HG02970 (cell line): ENCODE measurements around the gene SORBS1.

ENCODE experiments used
- ATAC-seq: cut with Tn5 transposase; IDR thresholded peaks from one replicate; pipeline ENCODE4 v1.9.1; 2021; ENCODE audit warnings: mild to moderate bottlenecking, moderate library complexity, moderate number of reproducible peaks; ENCODE audit not compliant: unreplicated experiment, low FRiP score

SORBS1 gene

GRCh38 chr10:95280637-95281036 is 280.5 kb downstream of the SORBS1 start:
- no peak for ATAC-seq

DNA sequence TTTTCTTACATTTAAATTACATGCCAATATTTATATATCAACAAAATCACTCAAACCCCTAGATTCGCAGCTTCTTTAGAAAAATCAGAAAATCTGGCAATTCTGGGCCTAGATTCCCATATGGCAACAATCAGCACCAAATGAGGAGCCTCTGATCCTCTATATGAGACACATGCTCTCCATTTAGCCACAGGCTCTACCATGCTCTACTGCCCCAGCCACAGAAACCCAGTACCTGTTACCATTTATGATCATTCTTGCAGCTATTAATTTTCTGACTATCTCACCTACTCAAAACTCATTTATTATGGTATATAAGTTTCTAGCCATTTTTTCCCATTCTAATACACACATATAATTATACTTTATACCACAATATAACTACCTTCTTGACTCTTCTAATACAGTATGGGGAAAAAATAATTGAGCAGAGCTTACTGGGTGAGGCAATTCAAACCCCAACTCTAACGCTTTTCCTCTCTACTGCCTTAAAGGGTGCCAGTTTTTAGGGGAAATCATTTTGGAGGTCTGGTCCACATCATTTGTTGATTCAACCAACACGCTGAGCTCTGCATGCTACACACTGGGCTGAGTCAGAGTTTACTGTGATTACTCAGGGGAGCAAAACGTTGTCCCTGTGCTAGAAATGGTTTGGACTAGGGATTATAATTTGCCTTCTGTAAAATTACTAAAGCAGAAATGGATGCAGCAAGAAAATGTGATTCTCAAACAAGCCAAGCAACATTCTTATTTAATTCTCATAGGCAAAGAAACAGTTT is 281.9 kb downstream of the SORBS1 start:
- ATAC-seq: no peak

DNA sequence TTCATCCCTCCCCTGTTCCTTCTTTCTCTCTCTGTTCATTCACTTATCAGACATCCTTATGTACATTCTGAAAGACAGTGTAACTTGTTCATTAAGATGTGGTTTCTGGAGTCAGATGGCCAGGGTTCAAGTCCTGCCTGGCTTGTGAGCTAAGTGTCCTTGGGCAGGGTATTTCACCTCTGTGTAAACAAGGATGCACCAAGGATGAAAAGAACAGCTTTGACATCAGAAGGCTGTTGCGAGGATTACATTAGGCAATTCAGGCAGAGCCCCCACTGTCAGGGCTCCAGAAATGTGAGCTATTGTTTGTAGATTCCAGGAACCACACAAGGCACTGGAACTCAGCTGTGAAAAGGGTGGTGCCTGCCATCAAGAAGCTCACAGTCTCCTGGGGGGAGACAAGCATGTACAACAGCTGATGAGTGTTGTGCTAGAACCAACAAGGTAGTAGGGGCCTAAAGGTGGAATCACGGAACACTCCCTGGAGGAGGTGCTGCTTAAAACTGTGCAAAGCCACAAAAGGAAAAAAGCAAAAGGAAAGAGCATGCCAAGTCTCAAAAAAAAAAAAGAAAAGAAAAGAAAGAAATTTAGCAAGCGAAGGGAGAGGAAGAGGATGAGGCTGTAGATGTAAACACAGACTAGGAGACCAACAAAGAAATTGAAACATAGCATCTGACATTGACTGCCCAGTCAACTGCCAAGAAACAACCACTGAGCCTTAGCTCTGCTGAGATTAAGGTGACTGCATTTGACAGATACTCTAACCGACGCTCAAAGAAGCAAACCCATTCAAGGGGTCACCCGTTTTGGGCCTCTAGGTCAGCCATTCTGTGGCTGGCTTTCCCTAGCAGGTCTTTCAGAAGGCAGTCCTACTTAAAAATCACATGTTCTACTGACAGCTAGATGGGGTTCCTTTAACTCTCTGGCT is 282.8 kb downstream of the SORBS1 start:
- no peak for ATAC-seq

GRCh38 chr10:95277614-95278013 is 283.6 kb downstream of the SORBS1 start:
- ATAC-seq: no peak

- ATAC-seq: no peak
These were observed 284.0 kb downstream of the SORBS1 start for GRCh38 chr10:95277201-95277570.

DNA sequence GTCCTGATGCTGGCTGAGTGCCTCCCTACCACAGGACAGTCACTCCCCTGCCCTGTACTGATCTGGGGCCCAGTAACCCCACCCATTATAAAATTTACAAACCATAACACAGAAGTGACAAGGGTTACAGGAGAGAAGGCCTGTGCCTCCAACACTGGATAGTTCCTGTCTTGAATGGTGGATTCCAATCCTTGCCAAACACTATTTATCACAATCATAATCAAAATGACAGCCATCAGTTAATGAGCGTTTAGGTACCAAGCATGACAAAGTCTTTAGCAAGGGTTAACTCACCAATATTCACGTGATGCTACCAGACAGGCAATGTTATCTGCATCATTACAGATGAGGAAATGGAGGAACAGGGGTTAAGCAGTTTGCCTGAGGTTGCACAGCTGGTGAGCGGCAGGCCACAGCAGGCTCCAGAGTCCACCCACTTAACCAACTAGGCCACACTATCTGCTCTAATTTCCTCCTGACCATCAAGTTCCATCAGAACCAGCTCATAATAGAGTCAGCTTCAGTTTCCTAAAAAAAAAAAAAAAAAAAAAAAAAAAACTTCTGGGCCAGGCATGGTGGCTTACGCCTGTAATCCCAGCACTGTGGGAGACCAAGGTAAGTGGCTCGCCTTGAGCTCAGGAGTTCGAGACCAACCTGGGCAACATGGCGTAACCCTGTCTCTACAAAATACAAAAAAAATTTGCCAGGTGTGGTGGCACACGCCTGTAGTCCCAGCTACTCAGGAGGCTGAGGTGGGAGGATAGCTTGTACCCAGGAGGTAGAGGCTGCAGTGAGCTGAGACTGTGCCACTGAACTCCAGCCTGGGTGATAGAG is 284.6 kb downstream of the SORBS1 start:
- no peak for ATAC-seq

DNA sequence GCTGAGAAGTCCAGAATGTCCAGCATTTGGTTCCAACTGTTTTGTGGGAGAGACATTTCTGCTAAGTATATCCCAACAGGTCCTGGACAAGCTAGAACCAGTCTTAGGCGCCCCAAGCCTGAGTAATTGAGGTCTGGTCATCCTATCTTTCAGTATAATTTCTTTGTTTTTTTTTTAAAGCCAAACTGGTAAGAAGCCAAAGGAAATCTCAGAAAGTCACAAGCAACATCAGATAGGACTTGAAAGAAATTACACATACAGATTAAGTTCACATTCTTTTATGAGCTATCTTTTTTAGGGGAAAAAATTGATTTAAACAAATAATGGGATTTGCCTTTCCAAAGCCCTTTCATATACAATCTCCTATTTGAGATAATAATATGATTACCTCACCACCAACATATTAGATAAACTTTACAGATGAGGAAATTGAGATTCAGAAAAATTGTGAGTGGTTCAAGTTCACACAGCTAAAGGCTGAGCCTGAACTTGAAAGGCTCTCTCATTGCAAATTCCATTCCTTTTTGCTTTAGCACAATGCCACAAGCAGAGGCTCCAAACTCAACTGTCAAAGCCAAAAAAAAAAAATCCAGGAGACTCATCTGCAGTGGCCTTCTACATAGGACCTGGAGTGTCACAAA is 285.3 kb downstream of the SORBS1 start:
- no peak for ATAC-seq

- no peak for ATAC-seq
These were observed 287.5 kb downstream of the SORBS1 start for GRCh38 chr10:95273393-95274312.

DNA sequence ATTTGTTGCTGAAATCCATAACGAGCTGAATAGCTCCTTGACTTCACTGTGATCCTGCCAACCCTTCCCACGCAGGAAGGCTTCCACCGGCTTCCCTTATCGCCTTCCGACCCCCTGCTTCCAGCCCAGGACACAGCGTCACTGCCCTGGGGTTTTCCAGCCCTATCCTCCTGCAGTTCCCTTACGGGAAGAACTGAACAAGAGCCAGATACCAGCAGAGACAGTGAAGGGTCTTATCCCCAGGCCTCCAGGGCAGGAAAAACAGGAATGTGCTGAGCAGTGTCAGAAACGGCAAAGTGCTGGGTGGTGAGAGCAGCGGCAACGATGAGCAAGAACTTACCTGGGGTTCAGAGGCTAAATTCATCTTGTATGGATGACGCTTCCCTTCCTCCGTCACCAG is 292.7 kb downstream of the SORBS1 start:
- ATAC-seq: no peak

- no peak for ATAC-seq
These were observed 293.9 kb downstream of the SORBS1 start for GRCh38 chr10:95267251-95267650.

GRCh38 chr10:95266674-95267095 is 294.5 kb downstream of the SORBS1 start:
- peak; percentile 64 for ATAC-seq

- ATAC-seq: no peak
These were observed 295.6 kb downstream of the SORBS1 start for GRCh38 chr10:95265572-95265971.

GRCh38 chr10:95264227-95265051 is 296.7 kb downstream of the SORBS1 start:
- ATAC-seq: no peak

DNA sequence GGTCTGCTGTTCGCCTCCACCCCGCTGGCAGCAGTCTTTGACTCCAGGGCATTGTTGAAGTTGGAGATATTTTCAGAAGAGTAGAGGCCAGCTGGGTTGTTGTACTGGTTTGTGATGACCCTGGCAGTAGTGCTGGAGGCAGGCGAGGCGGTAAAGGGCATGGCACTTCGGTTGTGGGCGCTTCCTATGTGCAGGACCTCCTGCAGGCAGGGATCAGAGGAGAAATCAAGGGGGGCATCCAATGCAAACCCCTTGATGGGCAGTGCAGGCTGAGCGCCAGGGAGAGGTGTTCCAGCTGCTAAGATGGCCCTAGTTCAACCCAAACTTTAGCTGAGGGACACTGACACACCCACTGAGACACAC is 297.3 kb downstream of the SORBS1 start:
- ATAC-seq: no peak

DNA sequence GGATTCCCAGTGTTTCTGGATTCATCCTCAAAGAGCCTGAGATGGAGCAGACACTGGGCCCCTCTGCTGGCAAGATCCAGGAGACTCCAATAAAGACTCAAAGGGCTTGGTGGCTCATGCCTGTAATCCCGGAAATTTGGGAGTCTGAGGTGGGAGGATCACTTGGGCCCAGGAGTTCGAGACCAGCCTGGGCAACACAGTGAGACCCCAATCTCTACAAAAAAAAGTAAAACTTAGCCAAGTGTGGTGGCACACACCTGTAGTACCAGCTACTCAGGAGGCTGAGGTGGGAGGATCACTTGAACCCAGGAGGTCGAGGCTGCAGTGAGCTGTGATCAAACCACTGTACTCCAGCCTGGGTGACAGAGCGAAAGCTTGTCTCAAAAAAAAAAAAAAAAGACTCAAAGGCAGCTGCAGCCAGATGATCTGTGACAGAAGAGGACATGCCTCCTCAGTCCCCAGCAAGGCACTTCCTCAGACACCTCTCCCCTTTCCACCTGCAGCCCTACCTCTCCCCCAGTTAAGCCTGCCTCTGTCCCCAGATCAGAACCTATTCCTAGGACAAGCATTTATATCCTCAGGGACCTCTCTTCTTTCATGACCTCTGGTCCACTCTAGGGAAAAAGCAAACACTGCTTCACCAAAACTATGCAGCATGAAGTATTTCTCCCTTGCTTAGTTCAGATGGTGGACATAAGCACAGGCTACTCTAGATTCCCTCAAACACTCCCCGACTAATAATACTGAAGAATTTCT is 298.2 kb downstream of the SORBS1 start:
- ATAC-seq: no peak

GRCh38 chr10:95261926-95262325 is 299.2 kb downstream of the SORBS1 start:
- no peak for ATAC-seq
